Gastroesophageal sphincter (tissue), 3 donors: Measurements from ENCODE around the gene TRMT10C.
"Not testable (repeated sequence)": the region's sequence is repeated elsewhere in the genome, so short reads cannot be mapped to it uniquely, and the experiment has no call there.

Source experiments
- POLR2A ChIP-seq, 2 donors: fragments of 450-650 bp; IDR thresholded peaks; one replicate each; pipeline ENCODE4 v1.6.1; 2017; ENCODE audit warnings: antibody characterized with exemption in 2 of 2, mild to moderate bottlenecking in 2 of 2, moderate library complexity in 1 of 2
- TF ChIP-seq, protein P1 (sequence below), 4 experiments: fragments of 200-600 bp in 2 of 4; fragments of 450-650 bp in 2 of 4; sonication (generic) in 1 of 4; IDR thresholded peaks; one replicate each; pipeline ENCODE4 v1.5.1; 2017 to 2019; ENCODE audit warnings: antibody characterized with exemption in 4 of 4, mild to moderate bottlenecking in 2 of 4, moderate library complexity in 2 of 4

DNA sequence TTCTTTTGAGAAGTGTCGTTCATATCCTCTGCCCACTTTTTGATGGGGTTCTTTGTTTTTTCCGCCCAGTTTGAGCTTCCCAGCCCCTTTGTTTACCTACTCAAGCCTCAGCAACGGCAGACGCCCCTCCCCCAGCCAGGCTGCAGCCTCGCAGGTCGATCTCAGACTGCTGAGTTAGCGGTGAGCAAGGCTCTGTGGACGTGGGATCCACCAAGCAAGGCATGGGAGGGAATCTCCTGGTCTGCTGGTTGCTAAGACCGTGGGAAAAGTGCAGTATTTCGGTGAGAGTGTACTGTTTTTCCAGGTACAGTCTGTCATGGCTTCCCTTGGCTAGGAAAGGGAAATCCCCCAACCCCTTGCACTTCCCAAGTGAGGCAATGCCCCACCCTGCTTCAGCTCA, 43.7 kb downstream of the TRMT10C start:
- TF ChIP-seq, protein P1, sequence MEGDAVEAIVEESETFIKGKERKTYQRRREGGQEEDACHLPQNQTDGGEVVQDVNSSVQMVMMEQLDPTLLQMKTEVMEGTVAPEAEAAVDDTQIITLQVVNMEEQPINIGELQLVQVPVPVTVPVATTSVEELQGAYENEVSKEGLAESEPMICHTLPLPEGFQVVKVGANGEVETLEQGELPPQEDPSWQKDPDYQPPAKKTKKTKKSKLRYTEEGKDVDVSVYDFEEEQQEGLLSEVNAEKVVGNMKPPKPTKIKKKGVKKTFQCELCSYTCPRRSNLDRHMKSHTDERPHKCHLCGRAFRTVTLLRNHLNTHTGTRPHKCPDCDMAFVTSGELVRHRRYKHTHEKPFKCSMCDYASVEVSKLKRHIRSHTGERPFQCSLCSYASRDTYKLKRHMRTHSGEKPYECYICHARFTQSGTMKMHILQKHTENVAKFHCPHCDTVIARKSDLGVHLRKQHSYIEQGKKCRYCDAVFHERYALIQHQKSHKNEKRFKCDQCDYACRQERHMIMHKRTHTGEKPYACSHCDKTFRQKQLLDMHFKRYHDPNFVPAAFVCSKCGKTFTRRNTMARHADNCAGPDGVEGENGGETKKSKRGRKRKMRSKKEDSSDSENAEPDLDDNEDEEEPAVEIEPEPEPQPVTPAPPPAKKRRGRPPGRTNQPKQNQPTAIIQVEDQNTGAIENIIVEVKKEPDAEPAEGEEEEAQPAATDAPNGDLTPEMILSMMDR (IDR thresholded peaks at IDR 0.05) = not testable (repeated sequence)
- not testable (repeated sequence) for TF ChIP-seq POLR2A (IDR thresholded peaks at IDR 0.05)
